Mucosa of stomach (tissue), 1 donor: Measurements from ENCODE around the gene FFAR2.
"Not testable (repeated sequence)": the region's sequence is repeated elsewhere in the genome, so short reads cannot be mapped to it uniquely, and the experiment has no call there.

Source experiments
- H3K27me3 ChIP-seq: one replicate; pipeline ENCODE4 v1.7.0; 2013; ENCODE audit warnings: mild to moderate bottlenecking, low read length; ENCODE audit not compliant: control insufficient read depth, insufficient read depth
- H3K36me3 ChIP-seq: one replicate; pipeline ENCODE4 v1.7.0; 2013; ENCODE audit warnings: low read length; ENCODE audit not compliant: control insufficient read depth, insufficient read depth
- H3K4me1 ChIP-seq: one replicate; pipeline ENCODE4 v1.7.0; 2013; ENCODE audit warnings: mild to moderate bottlenecking, low read length; ENCODE audit not compliant: control insufficient read depth, insufficient read depth
- H3K4me3 ChIP-seq: one replicate; pipeline ENCODE4 v1.7.0; 2013; ENCODE audit warnings: low read length
- H3K9ac ChIP-seq: one replicate; pipeline ENCODE4 v1.7.0; 2013; ENCODE audit warnings: mild to moderate bottlenecking, low read length, moderate library complexity
- H3K9me3 ChIP-seq: one replicate; pipeline ENCODE4 v1.7.0; 2013; ENCODE audit warnings: mild to moderate bottlenecking, low read length, moderate library complexity; ENCODE audit not compliant: control insufficient read depth
- donor health status: Pancreatic carcinoma.

The FFAR2 gene

GRCh38 chr19:35410487-35410886, 37.6 kb upstream of the FFAR2 start:
- no peak overlapping the region for H3K4me3 ChIP-seq
- H3K36me3 ChIP-seq: no peaks in the 10 kb centered on the region
- no peaks in the 10 kb centered on the region for H3K4me1 ChIP-seq
- H3K27me3 ChIP-seq: no peaks in the 10 kb centered on the region
- H3K9ac ChIP-seq: no peak overlapping the region
- no peaks in the 10 kb centered on the region for H3K9me3 ChIP-seq

- Histone ChIP-seq H3K27me3 (no peaks in the 10 kb centered on the region), H3K4me1 (no peaks in the 10 kb centered on the region), H3K4me3 (no peak overlapping the region), H3K9me3 (no peaks in the 10 kb centered on the region), H3K9ac (no peak overlapping the region), H3K36me3 (no peaks in the 10 kb centered on the region)
Observed at GRCh38 chr19:35414442-35414841, 33.6 kb upstream of the FFAR2 start.

GRCh38 chr19:35416331-35416730, 31.7 kb upstream of the FFAR2 start:
- H3K36me3 ChIP-seq: no peaks in the 10 kb centered on the region
- no peaks in the 10 kb centered on the region for H3K27me3 ChIP-seq
- H3K4me3 ChIP-seq: no peak overlapping the region
- peaks cover 9% of the 10 kb centered on the region for H3K4me1 ChIP-seq
- no peaks in the 10 kb centered on the region for H3K9me3 ChIP-seq
- H3K9ac ChIP-seq: no peak overlapping the region

- Histone ChIP-seq H3K27me3 (no peaks in the 10 kb centered on the region), H3K4me3 (no peak overlapping the region), H3K9me3 (no peaks in the 10 kb centered on the region), H3K9ac (no peak overlapping the region), H3K4me1 (peaks cover 9% of the 10 kb centered on the region), H3K36me3 (no peaks in the 10 kb centered on the region)
Observed at GRCh38 chr19:35417278-35417677, 30.8 kb upstream of the FFAR2 start.

GRCh38 chr19:35417713-35418534, 30.1 kb upstream of the FFAR2 start:
- no peaks in the 10 kb centered on the region for H3K27me3 ChIP-seq

GRCh38 chr19:35419046-35419445, 29.0 kb upstream of the FFAR2 start:
- no peaks in the 10 kb centered on the region for H3K36me3 ChIP-seq
- no peaks in the 10 kb centered on the region for H3K27me3 ChIP-seq
- H3K4me1 ChIP-seq: peaks cover 9% of the 10 kb centered on the region
- no peaks in the 10 kb centered on the region for H3K9me3 ChIP-seq
- no peak overlapping the region for H3K4me3 ChIP-seq
- H3K9ac ChIP-seq: no peak overlapping the region

More at GRCh38 chr19:35417713-35418534, 30.1 kb upstream of the FFAR2 start:
- H3K9ac ChIP-seq: no peak overlapping the region
- no peaks in the 10 kb centered on the region for H3K9me3 ChIP-seq
- H3K36me3 ChIP-seq: no peaks in the 10 kb centered on the region
- no peak overlapping the region for H3K4me3 ChIP-seq
- peaks cover 9% of the 10 kb centered on the region for H3K4me1 ChIP-seq

- no peak overlapping the region for H3K9ac ChIP-seq
- no peaks in the 10 kb centered on the region for H3K9me3 ChIP-seq
- no peaks in the 10 kb centered on the region for H3K27me3 ChIP-seq
- peaks cover 9% of the 10 kb centered on the region for H3K4me1 ChIP-seq
- H3K4me3 ChIP-seq: no peak overlapping the region
- H3K36me3 ChIP-seq: no peaks in the 10 kb centered on the region
Observed at GRCh38 chr19:35419805-35420204, 28.3 kb upstream of the FFAR2 start.

GRCh38 chr19:35421362-35421761, 26.7 kb upstream of the FFAR2 start:
- H3K27me3 ChIP-seq: no peaks in the 10 kb centered on the region
- H3K36me3 ChIP-seq: no peaks in the 10 kb centered on the region
- H3K4me1 ChIP-seq: peaks cover 9% of the 10 kb centered on the region
- H3K4me3 ChIP-seq: no peak overlapping the region
- no peaks in the 10 kb centered on the region for H3K9me3 ChIP-seq
- H3K9ac ChIP-seq: no peak overlapping the region

GRCh38 chr19:35423406-35423805, 24.7 kb upstream of the FFAR2 start:
- not testable (repeated sequence) for H3K4me3 ChIP-seq, H3K27me3 ChIP-seq, H3K36me3 ChIP-seq, H3K9ac ChIP-seq, H3K9me3 ChIP-seq
- H3K4me1 ChIP-seq: peaks cover 13% of the 10 kb centered on the region

GRCh38 chr19:35425682-35426081, 22.4 kb upstream of the FFAR2 start:
- Histone ChIP-seq H3K9ac (no peak overlapping the region), H3K4me3 (no peak overlapping the region), H3K27me3 (no peaks in the 10 kb centered on the region), H3K36me3 (no peaks in the 10 kb centered on the region), H3K4me1 (peaks cover 4% of the 10 kb centered on the region), H3K9me3 (no peaks in the 10 kb centered on the region)

GRCh38 chr19:35427187-35427586, 20.9 kb upstream of the FFAR2 start:
- H3K9ac ChIP-seq: no peak overlapping the region
- H3K9me3 ChIP-seq: no peaks in the 10 kb centered on the region
- H3K27me3 ChIP-seq: no peaks in the 10 kb centered on the region
- peaks cover 4% of the 10 kb centered on the region for H3K4me1 ChIP-seq
- no peaks in the 10 kb centered on the region for H3K36me3 ChIP-seq
- no peak overlapping the region for H3K4me3 ChIP-seq

GRCh38 chr19:35429698-35430408, 18.2 kb upstream of the FFAR2 start:
- H3K9ac ChIP-seq: no peak overlapping the region
- H3K9me3 ChIP-seq: no peaks in the 10 kb centered on the region
- no peaks in the 10 kb centered on the region for H3K36me3 ChIP-seq
- no peak overlapping the region for H3K4me3 ChIP-seq
- peaks cover 16% of the 10 kb centered on the region for H3K4me1 ChIP-seq
- peaks cover 7% of the 10 kb centered on the region for H3K27me3 ChIP-seq
